H9 (cell line): ENCODE data around the gene CREB5. TPM values are rescaled to one million over a fixed set of nuclear protein-coding genes. Genes with fewer than 3 reads are reported as not detected.

Experiments used
- DNase-seq: peaks from one replicate; pipeline ENCODE4 v3.0.0-alpha.2; 2017
- H2AFZ ChIP-seq: one replicate; pipeline ENCODE4 v1.6.1; 2013; ENCODE audit warnings: mild to moderate bottlenecking, low read length, control low read depth, moderate library complexity
- H2AK5ac ChIP-seq: 2 replicates; pipeline ENCODE4 v1.6.1; 2013; ENCODE audit warnings: low read length, control low read depth, mixed read lengths; ENCODE audit not compliant: insufficient read length
- H2BK120ac ChIP-seq: one replicate; pipeline ENCODE4 v1.6.1; 2013; ENCODE audit warnings: low read depth, mild to moderate bottlenecking, low read length, control low read depth, inconsistent platforms; ENCODE audit not compliant: poor library complexity, severe bottlenecking
- H2BK12ac ChIP-seq: 2 replicates; pipeline ENCODE4 v1.6.1; 2013; ENCODE audit warnings: low read length, control low read depth, mixed read lengths, low read depth; ENCODE audit not compliant: insufficient read length
- H2BK15ac ChIP-seq: 2 replicates; pipeline ENCODE4 v1.6.1; 2013; ENCODE audit warnings: low read depth, low read length, control low read depth
- H2BK20ac ChIP-seq: one replicate; pipeline ENCODE4 v1.6.1; 2013; ENCODE audit warnings: low read depth, mild to moderate bottlenecking, low read length, control low read depth, inconsistent platforms; ENCODE audit not compliant: poor library complexity, severe bottlenecking
- H2BK5ac ChIP-seq: 2 replicates; pipeline ENCODE4 v1.6.1; 2013; ENCODE audit warnings: low read length, control low read depth, mixed read lengths; ENCODE audit not compliant: insufficient read length
- H3K14ac ChIP-seq: 2 replicates; pipeline ENCODE4 v1.6.1; 2013; ENCODE audit warnings: low read length, control low read depth; ENCODE audit not compliant: insufficient read depth
- H3K18ac ChIP-seq: 2 replicates; pipeline ENCODE4 v1.6.1; 2013; ENCODE audit warnings: low read depth, mild to moderate bottlenecking, mixed read lengths, low read length, control low read depth; ENCODE audit not compliant: insufficient read length
- H3K23ac ChIP-seq: 2 replicates; pipeline ENCODE4 v1.6.1; 2013; ENCODE audit warnings: low read length, control low read depth, mixed read lengths, low read depth; ENCODE audit not compliant: insufficient read length
- H3K23me2 ChIP-seq: 2 replicates; pipeline ENCODE4 v1.6.1; 2013; ENCODE audit warnings: low read depth, mild to moderate bottlenecking, mixed read lengths, low read length, control low read depth; ENCODE audit not compliant: insufficient read length, poor library complexity, severe bottlenecking
- H3K27ac ChIP-seq: 2 replicates; pipeline ENCODE4 v1.5.1; 2013; ENCODE audit warnings: low read length, control low read depth, mixed read lengths, low read depth; ENCODE audit not compliant: insufficient read length
- H3K27me3 ChIP-seq: 2 replicates; pipeline ENCODE4 v1.6.1; 2013; ENCODE audit warnings: low read length, control low read depth, inconsistent platforms; ENCODE audit not compliant: insufficient read depth
- H3K4ac ChIP-seq: 2 replicates; pipeline ENCODE4 v1.6.1; 2013; ENCODE audit warnings: low read depth, mild to moderate bottlenecking, control low read depth, inconsistent platforms, low read length, moderate library complexity
- H3K4me1 ChIP-seq: 2 replicates; pipeline ENCODE4 v1.6.1; 2013; ENCODE audit warnings: low read length, control low read depth, inconsistent platforms; ENCODE audit not compliant: insufficient read depth
- H3K4me2 ChIP-seq: 2 replicates; pipeline ENCODE4 v1.6.1; 2013; ENCODE audit warnings: low read length, control low read depth, mixed read lengths; ENCODE audit not compliant: insufficient read length, insufficient read depth
- H3K56ac ChIP-seq: 2 replicates; pipeline ENCODE4 v1.6.1; 2013; ENCODE audit warnings: low read depth, mild to moderate bottlenecking, mixed read lengths, low read length, control low read depth; ENCODE audit not compliant: insufficient read length
- H3K79me1 ChIP-seq: 2 replicates; pipeline ENCODE4 v1.6.1; 2013; ENCODE audit warnings: low read depth, mild to moderate bottlenecking, moderate library complexity, low read length, control low read depth, inconsistent platforms; ENCODE audit not compliant: insufficient read depth, poor library complexity, severe bottlenecking
- H3K79me2 ChIP-seq: 2 replicates; pipeline ENCODE4 v1.6.1; 2013; ENCODE audit warnings: low read length, control low read depth, inconsistent platforms; ENCODE audit not compliant: insufficient read depth
- H3K9ac ChIP-seq: 2 replicates; pipeline ENCODE4 v1.6.1; 2013; ENCODE audit warnings: low read length, control low read depth, mixed read lengths; ENCODE audit not compliant: insufficient read length; ENCODE audit errors: extremely low read depth
- H3K9me3 ChIP-seq: one replicate; pipeline ENCODE4 v1.6.1; 2013; ENCODE audit warnings: low read depth, low read length, inconsistent platforms; ENCODE audit not compliant: control insufficient read depth
- H3T11ph ChIP-seq: one replicate; pipeline ENCODE4 v1.6.1; 2013; ENCODE audit warnings: mild to moderate bottlenecking, low read length, control low read depth, inconsistent platforms
- H4K20me1 ChIP-seq: one replicate; pipeline ENCODE4 v1.6.1; 2013; ENCODE audit not compliant: control insufficient read depth, insufficient read length, insufficient read depth
- H4K5ac ChIP-seq: 2 replicates; pipeline ENCODE4 v1.6.1; 2013; ENCODE audit warnings: low read depth, mild to moderate bottlenecking, mixed read lengths, low read length, control low read depth; ENCODE audit not compliant: insufficient read length
- H4K8ac ChIP-seq: replicated peaks from 2 replicates; pipeline ENCODE4 v1.6.1; 2013; ENCODE audit warnings: low read length, control low read depth, mixed read lengths, low read depth; ENCODE audit not compliant: insufficient read length
- H4K91ac ChIP-seq: 2 replicates; pipeline ENCODE4 v1.6.1; 2013; ENCODE audit warnings: low read depth, mild to moderate bottlenecking, moderate library complexity, mixed read lengths, low read length, control low read depth; ENCODE audit not compliant: insufficient read length
- H3K27ac Mint-ChIP-seq, 3 experiments: 2 replicates in 2 of 3; 3 replicates in 1 of 3; pipeline ENCODE4 v1.8.0; 2020 to 2021; ENCODE audit warnings: mixed read lengths in 3 of 3, mild to moderate bottlenecking in 1 of 3, moderate library complexity in 1 of 3
- H3K27me3 Mint-ChIP-seq: 2 replicates; pipeline ENCODE4 v1.8.0; 2021; ENCODE audit warnings: low read depth, mild to moderate bottlenecking, moderate library complexity, mixed read lengths
- H3K36me3 Mint-ChIP-seq, 3 experiments: 2 replicates in 2 of 3; 3 replicates in 1 of 3; pipeline ENCODE4 v1.8.0; 2020 to 2021; ENCODE audit warnings: low read depth in 3 of 3, mixed read lengths in 3 of 3; ENCODE audit not compliant: insufficient read depth in 1 of 3
- H3K4me1 Mint-ChIP-seq, 2 experiments: 2 replicates each; pipeline ENCODE4 v1.8.0; 2020; ENCODE audit warnings: mixed read lengths in 2 of 2
- H3K4me3 Mint-ChIP-seq, 2 experiments: 2 replicates in 1 of 2; 3 replicates in 1 of 2; pipeline ENCODE4 v1.8.0; 2020 to 2021; ENCODE audit warnings: mild to moderate bottlenecking in 2 of 2, mixed read lengths in 2 of 2, moderate library complexity in 1 of 2
- H3K9me3 Mint-ChIP-seq, 2 experiments: 2 replicates in 1 of 2; 3 replicates in 1 of 2; pipeline ENCODE4 v1.8.0; 2020; ENCODE audit warnings: mild to moderate bottlenecking in 2 of 2, mixed read lengths in 2 of 2, moderate library complexity in 1 of 2
- WGBS: extraction: QIAGEN DNeasy Blood & Tissue Kit; methylation state at CpG from one replicate; pipeline ENCODE4 v1.1.7; 2013; ENCODE audit warnings: missing lambda C conversion rate, low lambda C conversion rate, mixed read lengths; ENCODE audit not compliant: insufficient read length; ENCODE audit errors: extremely low coverage; 5-methylcytosine and 5-hydroxymethylcytosine counted together
- total RNA-seq: library from RNA; stranded (reverse); gene quantifications from 2 replicates; pipeline ENCODE4 v1.2.1, GENCODE V29; 2021
- TF ChIP-seq, protein P1 (sequence below): fragments of 200-600 bp; sonication (generic); conservative IDR thresholded peaks from 3 replicates; pipeline ENCODE4 v1.8.0; 2021; ENCODE audit warnings: antibody characterized with exemption, mild to moderate bottlenecking

CREB5 gene
- total RNA-seq, 1 experiment from 2014 or later, result 4.0 TPM

DNA sequence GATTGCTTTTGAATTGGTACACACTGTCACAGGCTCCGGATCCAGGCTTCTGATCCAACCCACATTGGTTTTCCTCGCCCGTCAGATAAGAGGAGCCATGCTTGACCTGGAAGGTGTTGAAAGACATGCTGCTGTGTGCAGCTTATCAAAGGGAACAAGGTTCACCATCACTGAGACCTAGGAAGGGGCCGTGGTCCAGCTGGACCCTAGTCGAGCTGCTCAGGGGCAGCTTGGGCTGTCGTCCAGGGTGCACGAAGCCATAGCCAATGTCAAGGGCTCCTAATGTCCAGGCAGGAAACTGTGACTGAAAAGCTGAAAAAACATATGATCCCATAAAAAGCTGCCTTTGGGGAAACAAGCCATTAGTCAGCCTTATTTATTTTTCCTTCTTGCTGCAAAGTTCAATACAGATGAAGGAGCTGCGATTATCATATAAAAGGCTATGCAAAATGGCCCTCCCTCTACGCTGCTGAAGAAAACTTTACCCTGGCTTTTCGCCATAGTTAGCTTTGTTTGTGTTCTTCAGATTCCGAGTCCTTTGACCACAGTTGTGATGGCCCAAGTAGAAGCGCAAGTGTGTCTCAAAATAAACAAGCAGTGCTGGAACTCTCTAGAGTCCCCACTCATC is 118.0 kb downstream of the CREB5 start:
- Mint-ChIP-seq H3K36me3 (peaks cover 4 to 12% (median 4%) of the 10 kb centered on the region in 3 experiments; a peak in 4 of 7 replicates), H3K27ac (no peak overlapping the region; a peak in 2 of 7 replicates), H3K4me1 (peaks cover 15 to 16% of the 10 kb centered on the region in 2 experiments), H3K27me3 (no peaks in the 10 kb centered on the region; the same call in none of the 2 replicates), H3K9me3 (peaks cover 9 to 10% of the 10 kb centered on the region in 2 experiments; a peak in 4 of 5 replicates), H3K4me3 (no peak overlapping the region)
- Histone ChIP-seq H3K79me2 (no peaks in the 10 kb centered on the region), H3K27ac (no peak overlapping the region), H4K91ac (no peak overlapping the region), H4K5ac (no peak overlapping the region), H3K18ac (no peak overlapping the region), H2BK20ac (no peak overlapping the region), H3K27me3 (no peaks in the 10 kb centered on the region), H4K20me1 (no peaks in the 10 kb centered on the region), H3K9me3 (no peaks in the 10 kb centered on the region), H2AFZ (peak overlapping the region; percentile 60), H2BK120ac (no peak overlapping the region), H2BK15ac (no peak overlapping the region), H3K4ac (no peak overlapping the region), H3K14ac (no peak overlapping the region), H2AK5ac (no peak overlapping the region), H3K56ac (no peak overlapping the region), H3K23ac (no peak overlapping the region), H4K8ac (no peak overlapping the region), H2BK5ac (no peak overlapping the region), H3T11ph (no peak overlapping the region), H3K9ac (no peak overlapping the region), H3K4me2 (no peak overlapping the region), H2BK12ac (no peak overlapping the region), H3K4me1 (peaks cover 10% of the 10 kb centered on the region; the same call in 1 of the 2 replicates), H3K79me1 (no peaks in the 10 kb centered on the region), H3K23me2 (no peaks in the 10 kb centered on the region)
- TF ChIP-seq, protein P1, sequence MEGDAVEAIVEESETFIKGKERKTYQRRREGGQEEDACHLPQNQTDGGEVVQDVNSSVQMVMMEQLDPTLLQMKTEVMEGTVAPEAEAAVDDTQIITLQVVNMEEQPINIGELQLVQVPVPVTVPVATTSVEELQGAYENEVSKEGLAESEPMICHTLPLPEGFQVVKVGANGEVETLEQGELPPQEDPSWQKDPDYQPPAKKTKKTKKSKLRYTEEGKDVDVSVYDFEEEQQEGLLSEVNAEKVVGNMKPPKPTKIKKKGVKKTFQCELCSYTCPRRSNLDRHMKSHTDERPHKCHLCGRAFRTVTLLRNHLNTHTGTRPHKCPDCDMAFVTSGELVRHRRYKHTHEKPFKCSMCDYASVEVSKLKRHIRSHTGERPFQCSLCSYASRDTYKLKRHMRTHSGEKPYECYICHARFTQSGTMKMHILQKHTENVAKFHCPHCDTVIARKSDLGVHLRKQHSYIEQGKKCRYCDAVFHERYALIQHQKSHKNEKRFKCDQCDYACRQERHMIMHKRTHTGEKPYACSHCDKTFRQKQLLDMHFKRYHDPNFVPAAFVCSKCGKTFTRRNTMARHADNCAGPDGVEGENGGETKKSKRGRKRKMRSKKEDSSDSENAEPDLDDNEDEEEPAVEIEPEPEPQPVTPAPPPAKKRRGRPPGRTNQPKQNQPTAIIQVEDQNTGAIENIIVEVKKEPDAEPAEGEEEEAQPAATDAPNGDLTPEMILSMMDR, result no peak
- no peak for DNase-seq
- WGBS, result no CpG with 5 or more reads among the region's 12 CpGs
